Measurements from ENCODE around the gene REEP5. TPM values are rescaled to one million over a fixed set of nuclear protein-coding genes. Genes with fewer than 3 reads are reported as not detected.
A peak's percentile ranks its signal among the peaks of the same experiment; 100 is the strongest.

Gene REEP5
- total RNA-seq, 1 experiment from 2014 or later = 46.2 TPM

GRCh38 chr5:112848116-112848811 is 73.8 kb downstream of the REEP5 start:
- Histone ChIP-seq H3K9me3 (ENCODE audit: control insufficient read depth, low read depth, low read length) (no peaks in the 10 kb centered on the region), H3K18ac (ENCODE audit: insufficient read length, low read depth, low read length) (no peak overlapping the region), H4K8ac (replicated peaks; ENCODE audit: insufficient read length, low read depth, low read length) (no peak overlapping the region), H3K23me2 (ENCODE audit: insufficient read length, low read depth, low read length, poor library complexity, severe bottlenecking) (no peaks in the 10 kb centered on the region), H2BK20ac (ENCODE audit: low read depth, low read length, poor library complexity, severe bottlenecking) (no peak overlapping the region), H3K79me2 (ENCODE audit: insufficient read depth, low read length) (no peaks in the 10 kb centered on the region), H4K20me1 (ENCODE audit: control insufficient read depth, insufficient read depth, insufficient read length) (no peaks in the 10 kb centered on the region), H3K9ac (ENCODE audit: extremely low read depth, insufficient read length, low read length) (no peak overlapping the region), H2BK12ac (ENCODE audit: insufficient read length, low read depth, low read length) (no peak overlapping the region), H4K5ac (ENCODE audit: insufficient read length, low read depth, low read length) (no peak overlapping the region), H3K4me1 (ENCODE audit: insufficient read depth, low read length) (peaks cover 8% of the 10 kb centered on the region), H3T11ph (ENCODE audit: low read length) (no peak overlapping the region), H3K27me3 (ENCODE audit: insufficient read depth, low read length) (no peaks in the 10 kb centered on the region), H2AFZ (ENCODE audit: low read length) (peak overlapping the region; percentile 97), H3K4ac (ENCODE audit: low read depth, low read length) (no peak overlapping the region), H2BK5ac (ENCODE audit: insufficient read length, low read length) (no peak overlapping the region), H3K23ac (ENCODE audit: insufficient read length, low read depth, low read length) (no peak overlapping the region), H4K91ac (ENCODE audit: insufficient read length, low read depth, low read length) (no peak overlapping the region), H3K4me2 (ENCODE audit: insufficient read depth, insufficient read length, low read length) (peak overlapping the region; percentile 12), H3K27ac (ENCODE audit: insufficient read length, low read depth, low read length) (no peak overlapping the region), H3K56ac (ENCODE audit: insufficient read length, low read depth, low read length) (no peak overlapping the region), H2BK15ac (ENCODE audit: low read depth, low read length) (no peak overlapping the region), H2AK5ac (ENCODE audit: insufficient read length, low read length) (no peak overlapping the region), H3K14ac (ENCODE audit: insufficient read depth, low read length) (no peak overlapping the region), H2BK120ac (ENCODE audit: low read depth, low read length, poor library complexity, severe bottlenecking) (no peak overlapping the region), H3K79me1 (ENCODE audit: insufficient read depth, low read depth, low read length, poor library complexity, severe bottlenecking) (no peaks in the 10 kb centered on the region)
- no peaks in the 10 kb centered on the region for H3K27me3 Mint-ChIP-seq (ENCODE audit: low read depth)
- peaks cover 14 to 19% of the 10 kb centered on the region in 2 experiments for H3K4me1 Mint-ChIP-seq
- TF ChIP-seq CTCF (conservative IDR thresholded peaks at IDR 0.05) = peak; percentile 79
- H3K36me3 Mint-ChIP-seq (ENCODE audit: insufficient read depth in 1 of 3, low read depth in 3 of 3) = no peaks in the 10 kb centered on the region
- peak; percentile 46 for DNase-seq
- peak overlapping the region in 1 of 3 experiments; percentile 73; a peak in 1 of 7 replicates for H3K27ac Mint-ChIP-seq
- peak overlapping the region; percentile 14 to 33; a peak in 3 of 5 replicates for H3K4me3 Mint-ChIP-seq
- no CpG with 5 or more reads among the region's 8 CpGs for whole genome bisulfite sequencing (ENCODE audit: extremely low coverage, insufficient read length, low lambda C conversion rate)
- H3K9me3 Mint-ChIP-seq = no peaks in the 10 kb centered on the region
